Muscle layer of duodenum (tissue), 2 donors: ENCODE measurements around the gene NSD1.

Source experiments
- H3K27ac ChIP-seq: one replicate; pipeline ENCODE4 v1.7.0; 2013; ENCODE audit warnings: mild to moderate bottlenecking, low read length
- H3K27me3 ChIP-seq: one replicate; pipeline ENCODE4 v1.7.0; 2013; ENCODE audit warnings: low read depth, mild to moderate bottlenecking, control low read depth, low read length
- H3K36me3 ChIP-seq, 2 donors: one replicate each; pipeline ENCODE4 v1.7.0; 2013; ENCODE audit warnings: low read length in 2 of 2, control low read depth in 1 of 2, mild to moderate bottlenecking in 1 of 2; ENCODE audit not compliant: insufficient read depth in 2 of 2, control insufficient read depth in 1 of 2
- H3K4me1 ChIP-seq, 2 donors: one replicate each; pipeline ENCODE4 v1.7.0; 2013; ENCODE audit warnings: low read length in 2 of 2, mild to moderate bottlenecking in 2 of 2, control low read depth in 1 of 2, moderate library complexity in 1 of 2; ENCODE audit not compliant: insufficient read depth in 2 of 2, control insufficient read depth in 1 of 2
- H3K4me3 ChIP-seq, 2 donors: one replicate each; pipeline ENCODE4 v1.7.0; 2013; ENCODE audit warnings: low read length in 2 of 2, low read depth in 1 of 2, mild to moderate bottlenecking in 1 of 2
- H3K9me3 ChIP-seq, 2 donors: one replicate each; pipeline ENCODE4 v1.7.0; 2013; ENCODE audit warnings: low read length in 2 of 2, control low read depth in 1 of 2, mild to moderate bottlenecking in 1 of 2; ENCODE audit not compliant: control insufficient read depth in 1 of 2
- donor health status: healthy.

Gene NSD1

DNA sequence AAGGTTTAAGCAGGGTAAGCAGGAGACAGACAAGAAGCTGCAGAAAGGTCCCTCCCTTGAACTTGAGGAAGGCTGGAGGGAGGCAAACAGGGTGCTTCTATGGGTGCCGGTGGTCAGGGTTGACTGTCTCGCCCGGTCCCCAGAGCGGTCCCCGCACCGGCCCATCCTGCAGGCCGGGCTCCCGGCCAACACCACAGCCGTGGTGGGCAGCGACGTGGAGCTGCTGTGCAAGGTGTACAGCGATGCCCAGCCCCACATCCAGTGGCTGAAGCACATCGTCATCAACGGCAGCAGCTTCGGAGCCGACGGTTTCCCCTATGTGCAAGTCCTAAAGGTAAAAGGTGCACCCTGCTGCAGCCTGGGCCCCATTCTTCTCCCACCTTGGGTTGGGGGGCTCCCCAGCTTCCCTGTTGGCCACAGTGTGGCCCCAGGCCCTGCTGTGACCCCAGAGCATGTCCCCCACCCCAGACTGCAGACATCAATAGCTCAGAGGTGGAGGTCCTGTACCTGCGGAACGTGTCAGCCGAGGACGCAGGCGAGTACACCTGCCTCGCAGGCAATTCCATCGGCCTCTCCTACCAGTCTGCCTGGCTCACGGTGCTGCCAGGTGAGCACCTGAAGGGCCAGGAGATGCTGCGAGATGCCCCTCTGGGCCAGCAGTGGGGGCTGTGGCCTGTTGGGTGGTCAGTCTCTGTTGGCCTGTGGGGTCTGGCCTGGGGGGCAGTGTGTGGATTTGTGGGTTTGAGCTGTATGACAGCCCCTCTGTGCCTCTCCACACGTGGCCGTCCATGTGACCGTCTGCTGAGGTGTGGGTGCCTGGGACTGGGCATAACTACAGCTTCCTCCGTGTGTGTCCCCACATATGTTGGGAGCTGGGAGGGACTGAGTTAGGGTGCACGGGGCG is 41.1 kb upstream of the NSD1 start:
- H3K36me3 ChIP-seq, result no peaks in the 10 kb centered on the region

DNA sequence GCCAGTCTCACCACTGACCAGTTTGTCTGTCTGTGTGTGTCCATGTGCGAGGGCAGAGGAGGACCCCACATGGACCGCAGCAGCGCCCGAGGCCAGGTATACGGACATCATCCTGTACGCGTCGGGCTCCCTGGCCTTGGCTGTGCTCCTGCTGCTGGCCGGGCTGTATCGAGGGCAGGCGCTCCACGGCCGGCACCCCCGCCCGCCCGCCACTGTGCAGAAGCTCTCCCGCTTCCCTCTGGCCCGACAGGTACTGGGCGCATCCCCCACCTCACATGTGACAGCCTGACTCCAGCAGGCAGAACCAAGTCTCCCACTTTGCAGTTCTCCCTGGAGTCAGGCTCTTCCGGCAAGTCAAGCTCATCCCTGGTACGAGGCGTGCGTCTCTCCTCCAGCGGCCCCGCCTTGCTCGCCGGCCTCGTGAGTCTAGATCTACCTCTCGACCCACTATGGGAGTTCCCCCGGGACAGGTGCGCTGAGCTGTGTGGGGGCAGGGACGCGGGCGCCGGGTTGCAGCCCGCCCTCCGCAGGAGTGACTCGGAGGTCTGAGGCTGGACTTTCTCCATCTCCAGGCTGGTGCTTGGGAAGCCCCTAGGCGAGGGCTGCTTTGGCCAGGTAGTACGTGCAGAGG is 40.4 kb upstream of the NSD1 start:
- H3K27me3 ChIP-seq, result no peaks in the 10 kb centered on the region
- H3K36me3 ChIP-seq, result no peaks in the 10 kb centered on the region
- H3K27ac ChIP-seq, result no peak overlapping the region
- H3K4me1 ChIP-seq, result peaks cover 9 to 22% of the 10 kb centered on the region in 2 donors
- no peaks in the 10 kb centered on the region for H3K9me3 ChIP-seq
- no peak overlapping the region for H3K4me3 ChIP-seq

More for the DNA sequence above, 41.1 kb upstream of the NSD1 start:
- Histone ChIP-seq H3K4me1 (peaks cover 9 to 22% of the 10 kb centered on the region in 2 donors), H3K9me3 (no peaks in the 10 kb centered on the region), H3K4me3 (no peak overlapping the region), H3K27ac (no peak overlapping the region), H3K27me3 (no peaks in the 10 kb centered on the region)

DNA sequence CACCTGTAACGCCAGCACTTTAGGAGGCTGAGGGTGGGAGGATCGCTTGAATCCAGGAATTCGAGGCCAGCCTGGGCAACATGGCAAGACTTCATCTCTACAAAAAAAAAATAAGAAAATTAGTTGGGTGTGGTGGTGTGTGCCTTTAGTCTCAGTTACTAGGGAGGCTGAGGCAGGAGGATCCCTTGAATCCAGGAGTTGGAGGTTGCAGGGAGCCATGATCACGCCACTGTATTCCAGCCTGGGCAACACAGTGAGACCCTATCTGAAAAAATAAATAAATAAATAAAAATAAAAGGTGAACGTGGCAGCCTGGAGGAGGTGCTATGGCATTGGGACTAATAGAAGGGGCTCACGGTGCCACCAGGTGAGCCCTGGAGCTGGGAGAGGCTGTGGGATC is 39.8 kb upstream of the NSD1 start:
- Histone ChIP-seq H3K36me3 (no peaks in the 10 kb centered on the region), H3K27ac (no peak overlapping the region), H3K4me1 (peaks cover 9 to 26% of the 10 kb centered on the region in 2 donors)

DNA sequence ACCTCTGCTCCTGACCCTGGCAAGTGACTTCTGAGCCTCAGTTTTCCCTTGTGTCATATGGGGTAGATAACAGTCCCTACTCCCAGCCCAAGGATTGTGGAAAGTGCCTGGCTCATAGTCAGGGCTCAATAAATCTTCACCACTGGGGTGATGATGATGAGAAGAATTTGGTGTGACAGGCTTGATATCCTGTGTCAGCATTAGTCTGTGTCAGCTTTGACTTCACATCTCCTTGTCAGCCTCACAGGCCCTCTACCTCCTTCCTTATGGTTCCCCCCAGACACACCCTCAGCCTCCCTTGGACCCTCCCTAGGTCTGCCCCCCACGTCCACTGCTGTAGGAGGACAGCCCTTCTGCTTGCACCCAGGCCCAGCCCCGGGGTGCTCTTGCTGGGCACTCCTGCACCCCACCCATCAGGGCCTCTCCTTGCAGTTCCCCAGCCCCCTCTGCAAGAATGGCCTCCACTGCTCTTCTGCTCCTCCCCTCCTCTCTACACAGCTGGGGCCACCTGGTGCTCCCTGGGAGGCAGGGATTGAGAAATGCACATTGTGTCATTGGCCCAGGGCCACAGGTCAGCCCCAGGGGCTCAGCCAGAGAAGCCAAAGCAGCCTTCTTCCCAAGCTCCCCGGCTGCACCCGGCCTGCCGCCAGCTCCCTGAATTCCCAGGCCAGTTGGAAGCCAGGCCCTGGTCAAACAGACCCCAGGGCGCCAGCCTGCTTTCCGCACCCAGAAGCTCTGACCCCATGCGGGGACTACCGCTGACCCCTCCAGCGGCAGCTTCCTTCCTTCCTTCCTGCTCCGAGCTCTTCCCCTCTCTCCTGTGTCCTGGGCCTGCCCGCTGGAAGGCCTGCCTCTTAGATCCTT is 39.1 kb upstream of the NSD1 start:
- H3K4me3 ChIP-seq, result no peak overlapping the region
- H3K36me3 ChIP-seq, result no peaks in the 10 kb centered on the region
- no peak overlapping the region for H3K27ac ChIP-seq
- H3K27me3 ChIP-seq, result no peaks in the 10 kb centered on the region
- H3K4me1 ChIP-seq, result peaks cover 4 to 23% of the 10 kb centered on the region in 2 donors
- no peaks in the 10 kb centered on the region for H3K9me3 ChIP-seq

More for the DNA sequence above, 39.8 kb upstream of the NSD1 start:
- H3K27me3 ChIP-seq, result no peaks in the 10 kb centered on the region
- H3K4me3 ChIP-seq, result no peak overlapping the region
- H3K9me3 ChIP-seq, result no peaks in the 10 kb centered on the region

DNA sequence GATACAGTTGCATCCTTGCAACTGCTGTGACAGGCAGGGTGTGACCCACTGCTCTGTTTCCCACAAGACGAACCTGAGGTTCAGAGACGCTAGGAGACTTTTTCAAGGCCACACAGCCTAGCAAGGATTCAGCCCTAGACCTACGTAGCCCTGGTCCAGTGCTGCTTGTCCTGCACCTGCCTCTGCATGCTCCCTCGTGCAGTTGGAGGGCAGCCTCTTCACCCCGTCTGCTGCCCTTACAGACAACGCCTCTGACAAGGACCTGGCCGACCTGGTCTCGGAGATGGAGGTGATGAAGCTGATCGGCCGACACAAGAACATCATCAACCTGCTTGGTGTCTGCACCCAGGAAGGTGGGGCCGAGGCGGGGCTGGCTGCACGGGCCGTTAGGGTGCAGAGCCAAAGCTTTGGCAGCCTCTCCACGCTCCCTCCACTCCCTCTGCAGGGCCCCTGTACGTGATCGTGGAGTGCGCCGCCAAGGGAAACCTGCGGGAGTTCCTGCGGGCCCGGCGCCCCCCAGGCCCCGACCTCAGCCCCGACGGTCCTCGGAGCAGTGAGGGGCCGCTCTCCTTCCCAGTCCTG is 38.4 kb upstream of the NSD1 start:
- Histone ChIP-seq H3K27ac (no peak overlapping the region), H3K36me3 (no peaks in the 10 kb centered on the region), H3K4me1 (peaks cover 0 to 16% of the 10 kb centered on the region in 2 donors), H3K4me3 (no peak overlapping the region), H3K27me3 (no peaks in the 10 kb centered on the region), H3K9me3 (no peaks in the 10 kb centered on the region)

DNA sequence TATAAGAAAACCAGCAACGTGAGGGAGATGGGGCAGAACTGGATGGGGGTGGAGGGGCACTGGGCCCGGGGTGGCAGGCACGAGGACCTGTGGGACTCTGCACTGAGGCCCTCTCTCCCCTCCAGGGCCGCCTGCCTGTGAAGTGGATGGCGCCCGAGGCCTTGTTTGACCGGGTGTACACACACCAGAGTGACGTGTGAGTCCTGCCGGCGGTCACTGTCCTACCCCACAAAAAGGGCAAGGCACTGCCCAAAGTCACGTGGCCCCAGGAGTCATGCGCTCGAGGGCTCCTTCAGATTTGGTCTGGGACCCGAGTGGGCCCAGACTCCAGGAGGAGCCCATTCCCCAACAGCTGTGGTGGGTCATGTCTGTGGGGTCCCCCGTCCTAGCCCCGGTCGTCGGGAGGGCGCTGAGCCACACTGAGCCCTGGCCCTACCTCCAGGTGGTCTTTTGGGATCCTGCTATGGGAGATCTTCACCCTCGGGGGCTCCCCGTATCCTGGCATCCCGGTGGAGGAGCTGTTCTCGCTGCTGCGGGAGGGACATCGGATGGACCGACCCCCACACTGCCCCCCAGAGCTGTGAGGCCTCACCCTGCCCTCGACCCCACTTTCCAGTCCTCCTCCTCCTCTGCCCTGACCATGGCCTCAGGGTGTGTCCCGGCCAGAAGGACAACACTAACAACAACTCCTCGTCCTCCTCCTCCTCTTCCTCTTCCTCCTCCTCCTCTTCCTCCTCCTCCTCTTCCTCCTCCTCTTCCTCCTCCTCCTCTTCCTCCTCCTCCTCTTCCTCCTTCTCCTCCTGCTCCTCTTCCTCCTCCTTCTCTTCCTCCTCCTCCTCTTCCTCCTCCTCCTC is 37.2 kb upstream of the NSD1 start:
- Histone ChIP-seq H3K4me1 (peaks cover 0 to 15% of the 10 kb centered on the region in 2 donors), H3K36me3 (no peaks in the 10 kb centered on the region), H3K27me3 (no peaks in the 10 kb centered on the region), H3K4me3 (no peak overlapping the region), H3K27ac (no peak overlapping the region), H3K9me3 (no peaks in the 10 kb centered on the region)

DNA sequence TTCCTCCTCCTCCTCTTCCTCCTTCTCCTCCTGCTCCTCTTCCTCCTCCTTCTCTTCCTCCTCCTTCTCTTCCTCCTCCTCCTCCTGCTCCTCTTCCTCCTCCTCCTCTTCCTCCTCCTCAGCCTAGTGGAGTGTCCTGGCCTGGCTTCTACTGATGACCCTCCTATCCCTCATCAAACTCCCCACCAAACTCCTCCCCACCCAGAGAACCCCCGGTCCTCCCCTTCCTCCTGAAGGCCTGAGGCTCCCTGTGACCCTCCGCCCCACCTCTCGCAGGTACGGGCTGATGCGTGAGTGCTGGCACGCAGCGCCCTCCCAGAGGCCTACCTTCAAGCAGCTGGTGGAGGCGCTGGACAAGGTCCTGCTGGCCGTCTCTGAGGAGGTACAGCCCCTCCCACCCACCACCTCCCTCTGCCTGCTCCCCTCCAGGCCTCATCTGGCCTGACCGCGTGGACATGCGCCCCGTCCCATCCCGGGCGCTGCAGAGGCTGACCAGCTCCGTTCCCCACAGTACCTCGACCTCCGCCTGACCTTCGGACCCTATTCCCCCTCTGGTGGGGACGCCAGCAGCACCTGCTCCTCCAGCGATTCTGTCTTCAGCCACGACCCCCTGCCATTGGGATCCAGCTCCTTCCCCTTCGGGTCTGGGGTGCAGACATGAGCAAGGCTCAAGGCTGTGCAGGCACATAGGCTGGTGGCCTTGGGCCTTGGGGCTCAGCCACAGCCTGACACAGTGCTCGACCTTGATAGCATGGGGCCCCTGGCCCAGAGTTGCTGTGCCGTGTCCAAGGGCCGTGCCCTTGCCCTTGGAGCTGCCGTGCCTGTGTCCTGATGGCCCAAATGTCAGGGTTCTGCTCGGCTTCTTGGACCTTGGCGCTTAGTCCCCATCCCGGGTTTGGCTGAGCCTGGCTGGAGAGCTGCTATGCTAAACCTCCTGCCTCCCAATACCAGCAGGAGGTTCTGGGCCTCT is 36.3 kb upstream of the NSD1 start:
- Histone ChIP-seq H3K36me3 (no peaks in the 10 kb centered on the region), H3K4me1 (peaks cover 0 to 15% of the 10 kb centered on the region in 2 donors), H3K9me3 (no peaks in the 10 kb centered on the region), H3K27me3 (no peaks in the 10 kb centered on the region), H3K4me3 (no peak overlapping the region), H3K27ac (no peak overlapping the region)

DNA sequence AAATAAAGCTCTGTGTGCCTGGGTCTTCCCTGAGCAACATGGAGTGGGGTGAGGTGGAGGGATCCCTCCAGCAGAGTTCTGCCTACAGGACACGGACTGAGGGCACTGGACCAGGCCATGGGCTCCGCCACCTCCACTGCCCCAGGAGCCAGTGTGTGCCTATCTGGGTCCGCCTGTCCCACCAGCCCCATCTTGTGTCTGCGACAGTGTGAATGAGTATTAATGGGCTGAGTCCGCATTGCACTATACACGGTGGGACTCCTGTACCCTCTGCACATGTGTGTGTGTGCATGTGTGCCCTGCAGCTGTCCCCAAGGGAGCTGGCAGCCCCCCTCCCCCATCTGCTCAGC is 35.5 kb upstream of the NSD1 start:
- H3K9me3 ChIP-seq, result no peaks in the 10 kb centered on the region
- H3K36me3 ChIP-seq, result no peaks in the 10 kb centered on the region
- no peak overlapping the region for H3K4me3 ChIP-seq
- H3K27me3 ChIP-seq, result no peaks in the 10 kb centered on the region
- H3K4me1 ChIP-seq, result peaks cover 0 to 15% of the 10 kb centered on the region in 2 donors
- H3K27ac ChIP-seq, result no peak overlapping the region

DNA sequence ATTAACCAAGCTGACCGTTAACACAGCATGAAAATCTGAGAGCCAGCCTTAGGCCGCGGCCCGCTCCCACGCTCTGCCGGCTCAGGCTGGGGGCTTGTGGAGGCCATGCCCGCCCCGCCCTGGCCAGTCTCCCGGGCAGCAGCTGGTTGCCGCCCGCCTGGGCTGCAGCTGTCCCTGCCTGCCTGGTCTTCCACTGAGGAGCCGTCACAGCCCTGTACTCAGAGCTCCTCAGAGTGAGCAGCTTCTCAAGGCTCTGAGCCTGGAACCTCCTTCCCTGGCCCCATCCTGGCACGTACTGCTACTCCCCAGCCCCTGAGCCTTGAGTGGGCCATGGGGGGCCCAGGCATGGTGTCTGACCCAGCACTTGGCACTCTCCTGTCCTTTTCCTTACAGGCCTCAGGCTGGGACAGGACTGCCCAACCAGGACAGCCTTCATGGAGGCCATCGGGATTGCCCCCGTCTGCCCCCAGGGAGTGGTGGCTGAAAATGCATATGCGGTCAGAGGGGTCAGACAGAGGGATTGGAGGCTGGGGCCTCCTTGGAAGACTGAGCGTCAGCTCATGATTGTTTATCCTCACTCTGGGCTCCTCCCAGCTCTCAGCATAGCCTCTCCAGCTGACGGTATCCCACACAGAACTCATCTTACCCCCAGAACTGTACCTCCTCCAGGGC is 35.0 kb upstream of the NSD1 start:
- Histone ChIP-seq H3K4me3 (no peak overlapping the region), H3K27me3 (no peaks in the 10 kb centered on the region), H3K9me3 (no peaks in the 10 kb centered on the region), H3K36me3 (no peaks in the 10 kb centered on the region), H3K4me1 (peaks cover 0 to 15% of the 10 kb centered on the region in 2 donors), H3K27ac (no peak overlapping the region)
